ENCODE results near the gene NUP153.

Gene NUP153

DNA sequence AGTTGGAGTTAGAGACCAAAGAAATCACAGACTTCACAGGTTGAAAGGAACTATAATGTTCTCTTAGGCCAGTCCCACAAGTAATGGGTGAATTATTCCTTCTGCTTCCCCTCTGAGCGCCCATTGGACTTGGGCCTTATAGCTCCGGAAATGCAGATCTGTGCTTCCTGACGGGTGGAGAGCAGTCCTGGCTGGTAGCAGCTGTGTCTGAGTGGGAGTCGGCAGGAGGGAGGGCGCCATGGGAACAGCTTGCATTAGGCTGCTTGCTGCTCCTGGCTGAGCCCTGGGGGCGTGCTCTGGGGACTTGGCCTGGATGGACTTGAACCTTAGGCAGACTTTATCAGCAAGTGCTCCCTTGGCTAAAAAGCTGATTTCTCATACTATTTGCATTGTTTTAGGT, 18.4 kb upstream of the NUP153 start:
- no peak for DNase-seq (ENCODE audit: low read depth in 1 of 2, low spot score in 1 of 2)
- H3K27me3 ChIP-seq (ENCODE audit: insufficient read depth, poor library complexity, severe bottlenecking): no peaks in the 10 kb centered on the region
- TF ChIP-seq GABPA (IDR thresholded peaks at IDR 0.05; ENCODE audit: low read depth) (no peak), POLR2AphosphoS5 (IDR thresholded peaks at IDR 0.05; ENCODE audit: low read depth) (no peak), SPI1 (IDR thresholded peaks at IDR 0.05; ENCODE audit: borderline replicate concordance, low read depth) (no peak)
- TF ChIP-seq, protein P1, sequence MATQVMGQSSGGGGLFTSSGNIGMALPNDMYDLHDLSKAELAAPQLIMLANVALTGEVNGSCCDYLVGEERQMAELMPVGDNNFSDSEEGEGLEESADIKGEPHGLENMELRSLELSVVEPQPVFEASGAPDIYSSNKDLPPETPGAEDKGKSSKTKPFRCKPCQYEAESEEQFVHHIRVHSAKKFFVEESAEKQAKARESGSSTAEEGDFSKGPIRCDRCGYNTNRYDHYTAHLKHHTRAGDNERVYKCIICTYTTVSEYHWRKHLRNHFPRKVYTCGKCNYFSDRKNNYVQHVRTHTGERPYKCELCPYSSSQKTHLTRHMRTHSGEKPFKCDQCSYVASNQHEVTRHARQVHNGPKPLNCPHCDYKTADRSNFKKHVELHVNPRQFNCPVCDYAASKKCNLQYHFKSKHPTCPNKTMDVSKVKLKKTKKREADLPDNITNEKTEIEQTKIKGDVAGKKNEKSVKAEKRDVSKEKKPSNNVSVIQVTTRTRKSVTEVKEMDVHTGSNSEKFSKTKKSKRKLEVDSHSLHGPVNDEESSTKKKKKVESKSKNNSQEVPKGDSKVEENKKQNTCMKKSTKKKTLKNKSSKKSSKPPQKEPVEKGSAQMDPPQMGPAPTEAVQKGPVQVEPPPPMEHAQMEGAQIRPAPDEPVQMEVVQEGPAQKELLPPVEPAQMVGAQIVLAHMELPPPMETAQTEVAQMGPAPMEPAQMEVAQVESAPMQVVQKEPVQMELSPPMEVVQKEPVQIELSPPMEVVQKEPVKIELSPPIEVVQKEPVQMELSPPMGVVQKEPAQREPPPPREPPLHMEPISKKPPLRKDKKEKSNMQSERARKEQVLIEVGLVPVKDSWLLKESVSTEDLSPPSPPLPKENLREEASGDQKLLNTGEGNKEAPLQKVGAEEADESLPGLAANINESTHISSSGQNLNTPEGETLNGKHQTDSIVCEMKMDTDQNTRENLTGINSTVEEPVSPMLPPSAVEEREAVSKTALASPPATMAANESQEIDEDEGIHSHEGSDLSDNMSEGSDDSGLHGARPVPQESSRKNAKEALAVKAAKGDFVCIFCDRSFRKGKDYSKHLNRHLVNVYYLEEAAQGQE (IDR thresholded peaks at IDR 0.05; ENCODE audit: insufficient replicate concordance, low read depth): no peak
- TF ChIP-seq, protein P2, sequence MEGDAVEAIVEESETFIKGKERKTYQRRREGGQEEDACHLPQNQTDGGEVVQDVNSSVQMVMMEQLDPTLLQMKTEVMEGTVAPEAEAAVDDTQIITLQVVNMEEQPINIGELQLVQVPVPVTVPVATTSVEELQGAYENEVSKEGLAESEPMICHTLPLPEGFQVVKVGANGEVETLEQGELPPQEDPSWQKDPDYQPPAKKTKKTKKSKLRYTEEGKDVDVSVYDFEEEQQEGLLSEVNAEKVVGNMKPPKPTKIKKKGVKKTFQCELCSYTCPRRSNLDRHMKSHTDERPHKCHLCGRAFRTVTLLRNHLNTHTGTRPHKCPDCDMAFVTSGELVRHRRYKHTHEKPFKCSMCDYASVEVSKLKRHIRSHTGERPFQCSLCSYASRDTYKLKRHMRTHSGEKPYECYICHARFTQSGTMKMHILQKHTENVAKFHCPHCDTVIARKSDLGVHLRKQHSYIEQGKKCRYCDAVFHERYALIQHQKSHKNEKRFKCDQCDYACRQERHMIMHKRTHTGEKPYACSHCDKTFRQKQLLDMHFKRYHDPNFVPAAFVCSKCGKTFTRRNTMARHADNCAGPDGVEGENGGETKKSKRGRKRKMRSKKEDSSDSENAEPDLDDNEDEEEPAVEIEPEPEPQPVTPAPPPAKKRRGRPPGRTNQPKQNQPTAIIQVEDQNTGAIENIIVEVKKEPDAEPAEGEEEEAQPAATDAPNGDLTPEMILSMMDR (IDR thresholded peaks at IDR 0.05; ENCODE audit: insufficient read depth, low read length): no peak
- no peak overlapping the region for H3K27ac ChIP-seq (replicated peaks)
- no peak overlapping the region for H3K4me3 ChIP-seq (replicated peaks; ENCODE audit: insufficient read depth, low read length)

DNA sequence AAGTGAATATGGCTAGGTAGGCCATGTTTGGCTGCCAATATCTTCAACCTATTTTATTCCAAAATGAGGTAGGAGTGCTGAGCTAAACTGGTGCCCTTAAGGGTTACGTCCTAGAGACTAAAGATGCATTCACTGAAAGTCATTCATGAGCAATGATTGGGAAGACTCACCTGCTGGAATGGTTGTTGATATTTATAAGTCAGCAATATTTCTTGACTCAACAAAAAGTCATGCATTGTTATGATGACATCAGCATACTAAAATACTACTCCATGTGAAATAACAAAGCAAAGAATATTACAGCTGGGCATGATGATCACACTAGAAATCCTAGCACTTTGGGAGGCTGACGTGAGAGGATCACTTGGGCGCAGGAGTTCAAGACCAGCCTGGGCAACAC, 17.6 kb upstream of the NUP153 start:
- H3K27me3 ChIP-seq (ENCODE audit: insufficient read depth, poor library complexity, severe bottlenecking): no peaks in the 10 kb centered on the region
- no peak overlapping the region for H3K4me3 ChIP-seq (replicated peaks; ENCODE audit: insufficient read depth, low read length)
- no peak for TF ChIP-seq SPI1 (IDR thresholded peaks at IDR 0.05; ENCODE audit: borderline replicate concordance, low read depth)
- TF ChIP-seq GABPA (IDR thresholded peaks at IDR 0.05; ENCODE audit: low read depth): no peak
- TF ChIP-seq, protein P1 (IDR thresholded peaks at IDR 0.05; ENCODE audit: insufficient replicate concordance, low read depth): no peak
- no peak for TF ChIP-seq POLR2AphosphoS5 (IDR thresholded peaks at IDR 0.05; ENCODE audit: low read depth)
- TF ChIP-seq, protein P2 (IDR thresholded peaks at IDR 0.05; ENCODE audit: insufficient read depth, low read length): no peak
- H3K27ac ChIP-seq (replicated peaks): no peak overlapping the region
- DNase-seq (ENCODE audit: low read depth in 1 of 2, low spot score in 1 of 2): no peak

DNA sequence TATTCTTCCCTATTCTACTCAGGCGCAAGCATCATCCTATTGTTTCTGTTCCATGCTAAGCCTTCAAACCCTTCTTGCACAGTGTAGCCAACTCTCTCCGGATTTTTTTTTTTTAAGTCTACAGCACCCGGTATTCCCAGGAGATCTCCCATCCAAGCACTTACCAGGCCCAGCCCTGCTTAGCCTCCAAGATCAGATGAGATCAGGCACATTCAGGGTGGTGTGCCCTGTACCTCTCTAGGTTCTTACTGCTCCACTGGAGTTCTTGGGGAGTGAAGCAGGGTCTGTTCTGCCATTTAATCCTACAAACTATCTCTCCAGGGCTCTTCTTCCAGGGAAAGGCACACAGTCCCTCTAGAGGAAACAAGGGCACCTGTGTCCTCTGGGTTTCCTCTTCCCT, 14.9 kb upstream of the NUP153 start:
- TF ChIP-seq POLR2AphosphoS5 (IDR thresholded peaks at IDR 0.05; ENCODE audit: low read depth) (no peak), GABPA (IDR thresholded peaks at IDR 0.05; ENCODE audit: low read depth) (no peak), SPI1 (IDR thresholded peaks at IDR 0.05; ENCODE audit: borderline replicate concordance, low read depth) (no peak)
- TF ChIP-seq, protein P2 (IDR thresholded peaks at IDR 0.05; ENCODE audit: insufficient read depth, low read length): no peak
- TF ChIP-seq, protein P1 (IDR thresholded peaks at IDR 0.05; ENCODE audit: insufficient replicate concordance, low read depth): no peak
- no peak for DNase-seq (ENCODE audit: low read depth in 1 of 2, low spot score in 1 of 2)
- Histone ChIP-seq H3K27ac (replicated peaks) (no peak overlapping the region), H3K4me3 (replicated peaks; ENCODE audit: insufficient read depth, low read length) (no peak overlapping the region), H3K27me3 (ENCODE audit: insufficient read depth, poor library complexity, severe bottlenecking) (no peaks in the 10 kb centered on the region)
